Brain microvascular endothelial cell (primary cell): ENCODE measurements around the gene FCER1G.
A peak's percentile ranks its signal among the peaks of the same experiment; 100 is the strongest.

Source experiments
- DNase-seq: peaks from one replicate; pipeline ENCODE4 v3.0.0-alpha.2; 2020
- H3K27ac ChIP-seq: fragments of 250-450 bp; sonication (Bioruptor Pico); 2 replicates; pipeline ENCODE4 v1.5.1; 2020; ENCODE audit warnings: mild to moderate bottlenecking, moderate library complexity
- H3K27me3 ChIP-seq: fragments of 250-450 bp; sonication (Bioruptor Pico); replicated peaks from 2 replicates; pipeline ENCODE4 v1.5.1; 2020; ENCODE audit warnings: mild to moderate bottlenecking
- H3K36me3 ChIP-seq: fragments of 250-450 bp; sonication (Bioruptor Pico); replicated peaks from 2 replicates; pipeline ENCODE4 v1.5.1; 2020; ENCODE audit warnings: mild to moderate bottlenecking
- H3K4me3 ChIP-seq: 2 replicates; pipeline ENCODE4 v1.5.1; 2011; ENCODE audit warnings: low read depth, mild to moderate bottlenecking, control low read depth, low read length, moderate library complexity
- CTCF ChIP-seq: IDR thresholded peaks from 2 replicates; pipeline ENCODE4 v1.5.1; 2011; ENCODE audit warnings: low read depth, mild to moderate bottlenecking, moderate library complexity, low read length, control low read depth, inconsistent platforms; ENCODE audit errors: missing control alignments
- in situ Hi-C: cut with HindIII; loops from 2 replicates; pipeline ENCODE4 v1.10.0; 2017; ENCODE audit warnings: low sequenced_read_pairs, low pct_ligation_motif_present

Gene FCER1G

GRCh38 chr1:161189036-161189435 lies 26.1 kb upstream of the FCER1G start:
- in situ Hi-C loops: no loop called here
- TF ChIP-seq CTCF: no peak
- Histone ChIP-seq H3K27ac (no peak overlapping the region), H3K27me3 (no peaks in the 10 kb centered on the region), H3K36me3 (no peaks in the 10 kb centered on the region), H3K4me3 (no peak overlapping the region)
- no peak for DNase-seq

GRCh38 chr1:161190962-161191521 lies 24.1 kb upstream of the FCER1G start:
- TF ChIP-seq CTCF: no peak
- in situ Hi-C loops: no loop called here
- H3K27ac ChIP-seq: no peak overlapping the region
- no peak overlapping the region for H3K4me3 ChIP-seq
- H3K36me3 ChIP-seq: no peaks in the 10 kb centered on the region
- no peak for DNase-seq
- H3K27me3 ChIP-seq: no peaks in the 10 kb centered on the region

- DNase-seq: no peak
- in situ Hi-C loops: no loop called here
- Histone ChIP-seq H3K36me3 (no peaks in the 10 kb centered on the region), H3K4me3 (no peak overlapping the region), H3K27me3 (no peaks in the 10 kb centered on the region), H3K27ac (no peak overlapping the region)
- TF ChIP-seq CTCF: no peak
Observed at GRCh38 chr1:161191971-161192370, 23.1 kb upstream of the FCER1G start.

- no peaks in the 10 kb centered on the region for H3K36me3 ChIP-seq
- in situ Hi-C loops: no loop called here
- DNase-seq: peak; percentile 63
- no peak overlapping the region for H3K27ac ChIP-seq
- no peak overlapping the region for H3K4me3 ChIP-seq
- TF ChIP-seq CTCF: peak; percentile 95
- no peaks in the 10 kb centered on the region for H3K27me3 ChIP-seq
Observed at GRCh38 chr1:161192476-161193465, 22.3 kb upstream of the FCER1G start.

GRCh38 chr1:161193561-161194235 lies 21.4 kb upstream of the FCER1G start:
- in situ Hi-C loops: no loop called here
- Histone ChIP-seq H3K27ac (no peak overlapping the region), H3K27me3 (no peaks in the 10 kb centered on the region), H3K36me3 (no peaks in the 10 kb centered on the region), H3K4me3 (no peak overlapping the region)
- DNase-seq: no peak
- peak; percentile 19 for TF ChIP-seq CTCF
